Embryonic facial prominence (tissue), 1 donor: ENCODE data around the gene UBE4B.
A peak's percentile ranks its signal among the peaks of the same experiment; 100 is the strongest.
"Not testable (repeated sequence)": the region's sequence is repeated elsewhere in the genome, so short reads cannot be mapped to it uniquely, and the experiment has no call there.

Experiments
- DNase-seq: peaks from one replicate; pipeline ENCODE4 v3.0.0-alpha.2; 2016; ENCODE audit errors: extremely low spot score

UBE4B gene

DNA sequence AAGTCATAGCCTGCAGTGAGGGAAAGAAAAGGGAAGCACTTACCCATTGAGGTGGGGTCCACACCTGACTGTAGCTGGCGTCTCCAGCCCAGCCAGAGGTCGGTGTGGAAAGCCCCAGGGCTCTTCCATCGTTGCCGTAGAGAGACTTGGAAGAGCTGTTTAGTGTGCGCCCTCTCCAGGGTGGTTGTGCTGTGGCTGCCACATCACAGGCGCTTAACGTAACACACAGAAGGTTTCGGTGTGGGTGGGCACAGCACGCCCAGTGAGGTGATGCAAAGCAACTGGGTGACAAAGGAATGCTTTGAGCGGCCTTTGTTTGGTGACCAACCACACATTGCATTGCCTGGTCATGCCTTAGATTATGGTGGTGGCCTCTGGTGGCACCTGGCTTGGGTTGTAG, 140.8 kb downstream of the UBE4B start:
- DNase-seq: no peak

GRCh38 chr1:10177876-10178275, 145.1 kb downstream of the UBE4B start:
- DNase-seq: no peak

DNA sequence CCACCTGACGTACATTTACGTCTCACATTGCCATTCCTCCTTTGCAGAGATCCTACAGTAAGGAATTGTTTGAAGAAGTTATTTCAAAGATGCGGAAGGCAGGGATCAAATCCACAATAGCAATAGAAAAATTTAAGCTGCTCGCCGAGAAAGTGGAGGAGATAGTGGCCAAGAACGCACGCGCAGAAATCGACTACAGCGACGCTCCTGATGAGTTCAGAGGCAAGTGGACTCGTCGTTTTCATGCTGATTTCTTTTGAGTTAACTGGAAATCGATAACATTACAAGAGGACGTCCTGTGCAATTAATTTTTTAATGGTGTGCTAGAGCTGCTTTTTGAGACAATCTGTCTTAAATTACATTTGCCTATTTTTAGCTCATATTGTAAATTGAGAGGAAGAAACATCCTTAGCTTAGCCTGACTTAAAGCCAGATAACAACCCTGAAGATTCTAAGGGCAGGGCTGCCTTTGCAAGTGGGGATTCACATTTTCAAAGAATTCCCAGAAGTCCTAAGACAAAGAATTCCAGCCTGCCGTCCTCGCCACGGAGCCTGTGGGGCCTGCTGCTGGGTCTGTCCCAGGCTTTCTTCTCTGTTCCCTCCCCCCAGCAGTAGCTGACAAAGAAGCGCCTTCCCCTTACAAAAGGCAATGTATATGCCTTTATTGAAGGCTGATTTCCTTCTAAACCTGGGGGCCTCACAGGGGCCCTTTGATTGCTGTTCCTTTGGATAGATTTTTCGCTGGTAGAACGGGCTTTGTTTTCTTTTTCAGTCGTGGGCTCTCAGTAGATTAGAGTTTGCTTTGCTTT, 146.0 kb downstream of the UBE4B start:
- no peak for DNase-seq

GRCh38 chr1:10179406-10180091, 146.8 kb downstream of the UBE4B start:
- no peak for DNase-seq

- peak; percentile 59 for DNase-seq
Measured at GRCh38 chr1:10181154-10181553, 148.4 kb downstream of the UBE4B start.

GRCh38 chr1:10185759-10186158, 153.0 kb downstream of the UBE4B start:
- no peak for DNase-seq

DNA sequence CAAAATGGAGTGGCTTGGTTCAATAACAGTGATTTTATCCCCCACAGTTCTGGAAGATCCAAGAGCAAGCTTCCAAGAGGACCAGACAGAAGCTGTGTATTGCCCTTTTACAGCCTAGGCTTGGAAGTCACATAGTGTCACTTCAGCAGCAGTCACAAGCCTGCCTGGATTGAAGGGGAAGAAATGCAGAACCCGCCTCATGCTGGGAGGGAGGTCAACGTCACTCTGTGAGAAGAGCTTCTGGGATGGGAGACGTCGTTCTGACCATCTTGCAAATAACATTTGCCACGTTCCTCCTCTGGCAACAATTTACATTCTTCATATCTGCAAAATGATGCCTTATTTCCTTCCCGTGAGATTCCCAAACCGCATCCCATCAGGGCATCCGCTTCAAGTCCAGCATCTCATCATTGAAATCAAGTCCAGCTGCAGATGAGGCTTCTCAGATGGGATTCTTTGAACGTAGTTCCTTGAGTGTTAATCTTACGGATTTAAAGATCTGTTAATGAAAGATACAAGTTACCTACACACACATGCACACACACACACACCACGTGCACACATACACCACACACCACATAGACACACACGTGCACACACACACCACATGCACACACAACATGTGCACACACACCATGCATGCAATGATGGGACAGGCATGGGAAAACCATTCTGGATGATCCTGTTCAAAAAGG, 153.7 kb downstream of the UBE4B start:
- DNase-seq: no peak

- DNase-seq: no peak
Measured at GRCh38 chr1:10187026-10187334, 154.2 kb downstream of the UBE4B start.

- no peak for DNase-seq
Measured at GRCh38 chr1:10188133-10188650, 155.4 kb downstream of the UBE4B start.

DNA sequence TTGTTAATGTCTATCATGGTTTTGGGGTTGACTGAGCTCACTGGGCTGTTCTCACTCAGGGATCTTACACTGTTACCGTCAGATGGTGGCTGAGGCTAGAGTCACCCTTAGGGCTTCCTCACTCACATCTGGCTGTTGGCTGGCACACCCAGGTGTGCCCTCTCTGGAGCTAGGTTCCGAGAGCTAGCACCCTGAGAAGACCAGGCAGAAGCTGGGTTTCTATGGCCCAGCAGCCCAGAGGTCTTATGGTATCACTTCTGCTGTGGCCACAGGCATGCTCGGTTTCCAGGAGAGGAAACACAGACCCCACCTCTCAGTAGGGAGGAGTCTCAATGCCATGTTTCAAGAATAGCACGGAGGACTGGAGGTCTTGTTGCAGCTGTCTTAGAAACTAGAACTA, 156.9 kb downstream of the UBE4B start:
- DNase-seq: no peak

GRCh38 chr1:10192263-10192662, 159.5 kb downstream of the UBE4B start:
- DNase-seq: no peak

- no peak for DNase-seq
Measured at GRCh38 chr1:10193288-10193687, 160.5 kb downstream of the UBE4B start.

GRCh38 chr1:10195570-10195969, 162.8 kb downstream of the UBE4B start:
- no peak for DNase-seq

DNA sequence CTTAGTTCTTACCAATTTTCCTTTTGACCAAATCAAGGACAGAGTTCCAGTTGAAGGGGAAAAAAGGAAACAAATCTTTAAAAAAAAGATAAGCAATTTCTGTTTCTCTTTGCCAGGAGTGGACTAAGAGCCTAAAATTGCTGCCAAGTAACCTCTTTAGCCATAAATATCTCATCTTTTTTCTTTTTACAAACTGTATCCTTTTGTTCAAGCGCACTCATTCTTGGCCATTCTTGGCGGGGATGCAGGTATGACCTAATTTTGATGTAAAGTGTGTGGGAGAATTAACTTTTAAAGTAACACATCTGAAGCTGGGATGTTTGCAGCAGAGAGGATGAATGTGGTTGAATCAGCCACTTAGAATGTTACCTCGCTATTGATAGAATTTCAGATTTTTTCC, 164.2 kb downstream of the UBE4B start:
- no peak for DNase-seq

GRCh38 chr1:10200620-10201019, 167.9 kb downstream of the UBE4B start:
- no peak for DNase-seq

GRCh38 chr1:10204003-10204642, 171.4 kb downstream of the UBE4B start:
- DNase-seq: no peak

- DNase-seq: not testable (repeated sequence)
Measured at GRCh38 chr1:10205206-10205605, 172.4 kb downstream of the UBE4B start.

GRCh38 chr1:10207810-10208209, 175.1 kb downstream of the UBE4B start:
- DNase-seq: no peak

- no peak for DNase-seq
Measured at GRCh38 chr1:10208537-10208936, 175.8 kb downstream of the UBE4B start.

- DNase-seq: no peak
Measured at GRCh38 chr1:10209590-10209904, 176.8 kb downstream of the UBE4B start.

DNA sequence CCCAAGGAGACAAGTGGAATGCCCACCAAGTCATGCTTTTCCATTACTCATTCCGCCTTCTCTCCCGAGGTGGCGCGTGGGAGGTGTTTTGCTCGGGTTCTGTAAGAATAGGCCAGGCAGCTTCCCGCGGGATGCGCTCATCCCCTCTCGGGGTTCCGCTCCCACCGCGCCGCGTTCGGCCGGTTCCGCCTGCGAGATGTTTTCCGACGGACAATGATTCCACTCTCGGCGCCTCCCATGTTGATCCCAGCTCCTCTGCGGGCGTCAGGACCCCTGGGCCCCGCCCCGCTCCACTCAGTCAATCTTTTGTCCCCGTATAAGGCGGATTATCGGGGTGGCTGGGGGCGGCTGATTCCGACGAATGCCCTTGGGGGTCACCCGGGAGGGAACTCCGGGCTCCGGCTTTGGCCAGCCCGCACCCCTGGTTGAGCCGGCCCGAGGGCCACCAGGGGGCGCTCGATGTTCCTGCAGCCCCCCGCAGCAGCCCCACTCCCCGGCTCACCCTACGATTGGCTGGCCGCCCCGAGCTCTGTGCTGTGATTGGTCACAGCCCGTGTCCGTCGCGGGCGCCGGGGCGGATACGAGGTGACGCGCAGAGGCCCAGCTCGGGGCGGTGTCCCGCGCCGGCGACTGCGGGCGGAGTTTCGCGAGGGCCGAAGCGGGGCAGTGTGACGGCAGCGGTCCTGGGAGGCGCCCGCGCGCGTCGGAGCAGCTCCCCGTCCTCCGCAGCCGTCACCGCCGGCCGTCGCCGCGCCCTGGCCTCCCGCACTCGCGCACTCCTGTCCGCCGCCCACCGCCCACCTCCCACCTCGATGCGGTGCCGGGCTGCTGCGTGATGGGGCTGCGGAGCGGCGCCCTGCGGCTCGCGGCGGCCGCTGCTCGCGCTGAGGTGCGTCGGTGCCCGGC, 177.4 kb downstream of the UBE4B start, which contains the start of gene KIF1B:
KIF1B (plus strand) TSS at position 666 of the 906 bp plus-strand sequence. CDS start 21,759 bp downstream, outside the sequence.
- peak; percentile 95 for DNase-seq
